OCI-LY7 (cell line): ENCODE data around the gene TTC21A. TPM values are rescaled to one million over a fixed set of nuclear protein-coding genes. Genes with fewer than 3 reads are reported as not detected.

Source experiments
- BruUV-seq: library from RNA; stranded (reverse); fragments of 400-500 nt; replicated peaks from 2 replicates; lab custom pipeline; 2021; lab: Mats Ljungman, UMichigan
- CTCF ChIA-PET: fragments of 300-600 bp; sonication (Branson Sonifier 250); formaldehyde crosslinking; loops from one replicate; lab custom pipeline; 2022; ENCODE audit warnings: antibody characterized with exemption; ENCODE audit not compliant: unreplicated experiment; lab: Charles Lee
- POLR2A ChIA-PET: fragments of 300-600 bp; sonication (Branson Sonifier 250); formaldehyde crosslinking; loops from one replicate; lab custom pipeline; 2022; ENCODE audit warnings: antibody characterized with exemption; lab: Charles Lee
- DNase-seq: peaks from one replicate; pipeline ENCODE4 v3.0.0-alpha.2; 2015; ENCODE audit warnings: low spot score
- H2AFZ ChIP-seq: fragments of 200-600 bp; sonication (generic), shearing (Covaris generic); 2 replicates; pipeline ENCODE4 v1.6.1; 2014; ENCODE audit warnings: mild to moderate bottlenecking, antibody characterized with exemption, low read length, moderate library complexity
- H3K27ac ChIP-seq: fragments of 200-600 bp; sonication (generic); 2 replicates; pipeline ENCODE4 v1.5.1; 2014; ENCODE audit warnings: mixed run types, low read depth, mild to moderate bottlenecking, moderate library complexity, low read length, inconsistent platforms; ENCODE audit not compliant: poor library complexity, severe bottlenecking
- H3K36me3 ChIP-seq: fragments of 200-600 bp; sonication (generic); 2 replicates; pipeline ENCODE4 v1.6.1; 2014; ENCODE audit warnings: mild to moderate bottlenecking, antibody characterized with exemption, low read length, moderate library complexity, mixed read lengths; ENCODE audit not compliant: insufficient read depth
- H3K4me1 ChIP-seq: fragments of 200-600 bp; sonication (generic); 2 replicates; pipeline ENCODE4 v1.5.1; 2014; ENCODE audit warnings: mild to moderate bottlenecking, low read length; ENCODE audit not compliant: insufficient read depth, poor library complexity, severe bottlenecking
- H3K4me2 ChIP-seq: fragments of 200-600 bp; sonication (generic); 2 replicates; pipeline ENCODE4 v1.6.1; 2014; ENCODE audit warnings: mild to moderate bottlenecking, low read length
- H3K4me3 ChIP-seq: fragments of 200-600 bp; sonication (generic); 2 replicates; pipeline ENCODE4 v1.5.1; 2014; ENCODE audit warnings: mild to moderate bottlenecking, low read depth, low read length; ENCODE audit not compliant: poor library complexity, severe bottlenecking
- H3K79me2 ChIP-seq: fragments of 200-600 bp; sonication (generic); 2 replicates; pipeline ENCODE4 v1.6.1; 2016; ENCODE audit warnings: low read depth, mild to moderate bottlenecking, low read length, moderate library complexity, mixed read lengths; ENCODE audit not compliant: insufficient read depth
- H3K9me2 ChIP-seq: fragments of 200-600 bp; sonication (generic); 2 replicates; pipeline ENCODE4 v1.6.1; 2016; ENCODE audit warnings: mild to moderate bottlenecking, low read length, mixed read lengths; ENCODE audit not compliant: insufficient read depth
- H3K9me3 ChIP-seq: fragments of 200-600 bp; sonication (generic); 2 replicates; pipeline ENCODE4 v1.6.1; 2014; ENCODE audit warnings: mild to moderate bottlenecking, mixed run types, low read length, mixed read lengths
- H4K20me1 ChIP-seq: fragments of 200-600 bp; sonication (generic); 2 replicates; pipeline ENCODE4 v1.6.1; 2014; ENCODE audit warnings: mild to moderate bottlenecking, antibody characterized with exemption, low read length, moderate library complexity, mixed read lengths; ENCODE audit not compliant: insufficient read depth
- CTCF ChIP-seq: fragments of 200-600 bp; sonication (generic); conservative IDR thresholded peaks from 2 replicates; pipeline ENCODE4 v1.5.1; 2014; ENCODE audit warnings: mild to moderate bottlenecking, antibody characterized with exemption, low read length, moderate library complexity, mixed read lengths
- EZH2phosphoT487 ChIP-seq: fragments of 200-600 bp; sonication (generic); IDR thresholded peaks from 2 replicates; pipeline ENCODE4 v1.6.1; 2018; ENCODE audit warnings: low read depth, borderline replicate concordance, mild to moderate bottlenecking, mixed run types, antibody characterized with exemption, low read length, moderate library complexity, mixed read lengths
- intact Hi-C: fragments of 100-400 bp; cut with micrococcal nuclease; formaldehyde crosslinking; loops from one replicate; pipeline ENCODE4 v1.10.0; 2022; ENCODE audit not compliant: unreplicated experiment
- total RNA-seq, 2 experiments: library from RNA; depleted of rRNA in 1 of 2; stranded (reverse); fragments of >200 nt in 1 of 2; shearing (Covaris generic) in 1 of 2; gene quantifications; 2 replicates each; pipeline ENCODE4 v1.2.3, GENCODE V29; 2014 to 2022

Gene TTC21A
- total RNA-seq, 2 experiments from 2014 or later = 12.8 to 27.1 TPM

GRCh38 chr3:39062180-39062579, 45.3 kb upstream of the TTC21A start:
- POLR2A ChIA-PET = no interaction called here
- no TSS peak for BruUV-seq
- peaks cover 11% of the 10 kb centered on the region for H3K4me1 ChIP-seq
- DNase-seq = no peak
- no peak for TF ChIP-seq CTCF
- TF ChIP-seq EZH2phosphoT487 = no peak
- no peaks in the 10 kb centered on the region for H3K9me2 ChIP-seq
- H3K27ac ChIP-seq = no peak overlapping the region
- no peaks in the 10 kb centered on the region for H4K20me1 ChIP-seq
- intact Hi-C loops = no loop called here
- H3K4me3 ChIP-seq = no peak overlapping the region
- peaks cover 24% of the 10 kb centered on the region; the same call in 1 of the 2 replicates for H3K79me2 ChIP-seq
- CTCF ChIA-PET = no interaction called here
- no peak overlapping the region for H3K4me2 ChIP-seq
- peaks cover 9% of the 10 kb centered on the region; the same call in 1 of the 2 replicates for H3K9me3 ChIP-seq
- no peak overlapping the region for H2AFZ ChIP-seq
- peaks cover 19% of the 10 kb centered on the region for H3K36me3 ChIP-seq

- no peak overlapping the region for H2AFZ ChIP-seq
- peaks cover 24% of the 10 kb centered on the region; the same call in 1 of the 2 replicates for H3K79me2 ChIP-seq
- no peak overlapping the region for H3K27ac ChIP-seq
- POLR2A ChIA-PET = no interaction called here
- TF ChIP-seq EZH2phosphoT487 = no peak
- TF ChIP-seq CTCF = no peak
- CTCF ChIA-PET = no interaction called here
- peaks cover 11% of the 10 kb centered on the region for H3K4me1 ChIP-seq
- intact Hi-C loops = no loop called here
- H3K9me3 ChIP-seq = peaks cover 9% of the 10 kb centered on the region; the same call in 1 of the 2 replicates
- H3K36me3 ChIP-seq = peaks cover 26% of the 10 kb centered on the region
- no peak overlapping the region for H3K4me2 ChIP-seq
- H3K9me2 ChIP-seq = no peaks in the 10 kb centered on the region
- no peak overlapping the region for H3K4me3 ChIP-seq
- no TSS peak for BruUV-seq
- DNase-seq = no peak
- H4K20me1 ChIP-seq = no peaks in the 10 kb centered on the region
Measured at GRCh38 chr3:39063143-39063542, 44.3 kb upstream of the TTC21A start.

- H3K79me2 ChIP-seq = peaks cover 24% of the 10 kb centered on the region; the same call in 1 of the 2 replicates
- CTCF ChIA-PET = interaction anchor here (0.6 kb wide), 1 partner anchor 76 kb away, joined by 3 read pairs; no protein-coding TSS in a partner anchor
Measured at GRCh38 chr3:39064646-39065045, 42.8 kb upstream of the TTC21A start.

More at GRCh38 chr3:39064646-39065045, 42.8 kb upstream of the TTC21A start:
- peaks cover 37% of the 10 kb centered on the region for H3K36me3 ChIP-seq
- no peak overlapping the region for H2AFZ ChIP-seq
- no peaks in the 10 kb centered on the region for H4K20me1 ChIP-seq
- intact Hi-C loops = no loop called here
- H3K27ac ChIP-seq = peak overlapping the region; percentile 31
- H3K4me1 ChIP-seq = peaks cover 16% of the 10 kb centered on the region
- H3K9me3 ChIP-seq = peaks cover 9% of the 10 kb centered on the region; the same call in 1 of the 2 replicates
- no peak for DNase-seq
- no peaks in the 10 kb centered on the region for H3K9me2 ChIP-seq
- TF ChIP-seq CTCF (no peak), EZH2phosphoT487 (no peak)
- BruUV-seq = no TSS peak
- no peak overlapping the region for H3K4me3 ChIP-seq
- peak overlapping the region; percentile 42 for H3K4me2 ChIP-seq
- POLR2A ChIA-PET = interaction anchor here (1.2 kb wide), 1 partner anchor 16 kb away, joined by 5 read pairs; no protein-coding TSS in a partner anchor
